ENCODE measurements around the gene LAMP2.
"Not testable (repeated sequence)": the region's sequence is repeated elsewhere in the genome, so short reads cannot be mapped to it uniquely, and the experiment has no call there.

The LAMP2 gene

GRCh38 chrX:120475447-120475846 is 6.4 kb upstream of the LAMP2 start:
- H3K4me3 ChIP-seq (ENCODE audit: low read depth, low read length); DNase-seq (ENCODE audit: low read depth, low spot score); in situ Hi-C loops (cut with HindIII; ENCODE audit: low sequenced_read_pairs): not testable (repeated sequence)
- peak; percentile 53 for TF ChIP-seq CTCF (IDR thresholded peaks at IDR 0.05; ENCODE audit: low read depth, low read length)

GRCh38 chrX:120474085-120474484 is 5.0 kb upstream of the LAMP2 start:
- in situ Hi-C loops (cut with HindIII; ENCODE audit: low sequenced_read_pairs), result no loop called here
- TF ChIP-seq CTCF (IDR thresholded peaks at IDR 0.05; ENCODE audit: low read depth, low read length), result no peak
- DNase-seq (ENCODE audit: low read depth, low spot score), result no peak
- H3K4me3 ChIP-seq (ENCODE audit: low read depth, low read length), result no peak overlapping the region

GRCh38 chrX:120469657-120470056 is 561 bp upstream of the LAMP2 start:
- DNase-seq (ENCODE audit: low read depth, low spot score); H3K4me3 ChIP-seq (ENCODE audit: low read depth, low read length); in situ Hi-C loops (cut with HindIII; ENCODE audit: low sequenced_read_pairs): not testable (repeated sequence)

GRCh38 chrX:120468479-120468824 is 644 bp downstream of the LAMP2 start:
- peak overlapping the region; percentile 67 for H3K4me3 ChIP-seq (ENCODE audit: low read depth, low read length)
- DNase-seq (ENCODE audit: low read depth, low spot score), result no peak
- TF ChIP-seq CTCF (IDR thresholded peaks at IDR 0.05; ENCODE audit: low read depth, low read length), result no peak
- in situ Hi-C loops (cut with HindIII; ENCODE audit: low sequenced_read_pairs), result no loop called here

- TF ChIP-seq CTCF (IDR thresholded peaks at IDR 0.05; ENCODE audit: low read depth, low read length), result no peak
- in situ Hi-C loops (cut with HindIII; ENCODE audit: low sequenced_read_pairs), result no loop called here
- DNase-seq (ENCODE audit: low read depth, low spot score), result no peak
- peak overlapping the region; percentile 67 for H3K4me3 ChIP-seq (ENCODE audit: low read depth, low read length)
Observed at GRCh38 chrX:120468071-120468470, 1.0 kb downstream of the LAMP2 start.

- in situ Hi-C loops (cut with HindIII; ENCODE audit: low sequenced_read_pairs), result no loop called here
- no peak for TF ChIP-seq CTCF (IDR thresholded peaks at IDR 0.05; ENCODE audit: low read depth, low read length)
- no peak overlapping the region for H3K4me3 ChIP-seq (ENCODE audit: low read depth, low read length)
- no peak for DNase-seq (ENCODE audit: low read depth, low spot score)
Observed at GRCh38 chrX:120464411-120464810, 4.7 kb downstream of the LAMP2 start.

GRCh38 chrX:120463241-120463640 is 5.9 kb downstream of the LAMP2 start:
- no peak overlapping the region for H3K4me3 ChIP-seq (ENCODE audit: low read depth, low read length)

More at GRCh38 chrX:120463241-120463640, 5.9 kb downstream of the LAMP2 start:
- peak; percentile 39 for DNase-seq (ENCODE audit: low read depth, low spot score)
- TF ChIP-seq CTCF (IDR thresholded peaks at IDR 0.05; ENCODE audit: low read depth, low read length), result no peak
- in situ Hi-C loops (cut with HindIII; ENCODE audit: low sequenced_read_pairs), result no loop called here

All from astrocyte of the spinal cord (primary cell).